Measurements from ENCODE around the gene SNX27.
"Not testable (repeated sequence)": the region's sequence is repeated elsewhere in the genome, so short reads cannot be mapped to it uniquely, and the experiment has no call there.

The SNX27 gene

DNA sequence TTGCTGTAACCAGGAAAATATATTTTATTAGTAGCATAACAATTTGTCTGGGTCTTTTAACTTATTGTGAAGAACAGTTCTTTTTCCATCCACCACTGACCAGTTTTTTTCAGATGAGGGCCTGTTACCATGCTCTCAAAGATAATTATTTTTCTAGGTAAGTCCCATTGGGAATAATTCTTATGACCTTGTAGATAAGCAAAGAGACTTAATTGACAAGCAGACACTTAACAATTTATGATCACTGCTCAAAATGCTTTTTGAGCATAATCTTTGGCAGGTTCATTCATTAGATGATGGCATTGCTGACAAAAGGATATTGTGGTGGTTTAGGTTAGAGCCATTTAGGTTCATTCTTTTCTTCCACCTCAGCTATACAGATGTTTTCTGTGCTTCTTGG, 6.6 kb downstream of the SNX27 start:
- TF ChIP-seq, protein P1, sequence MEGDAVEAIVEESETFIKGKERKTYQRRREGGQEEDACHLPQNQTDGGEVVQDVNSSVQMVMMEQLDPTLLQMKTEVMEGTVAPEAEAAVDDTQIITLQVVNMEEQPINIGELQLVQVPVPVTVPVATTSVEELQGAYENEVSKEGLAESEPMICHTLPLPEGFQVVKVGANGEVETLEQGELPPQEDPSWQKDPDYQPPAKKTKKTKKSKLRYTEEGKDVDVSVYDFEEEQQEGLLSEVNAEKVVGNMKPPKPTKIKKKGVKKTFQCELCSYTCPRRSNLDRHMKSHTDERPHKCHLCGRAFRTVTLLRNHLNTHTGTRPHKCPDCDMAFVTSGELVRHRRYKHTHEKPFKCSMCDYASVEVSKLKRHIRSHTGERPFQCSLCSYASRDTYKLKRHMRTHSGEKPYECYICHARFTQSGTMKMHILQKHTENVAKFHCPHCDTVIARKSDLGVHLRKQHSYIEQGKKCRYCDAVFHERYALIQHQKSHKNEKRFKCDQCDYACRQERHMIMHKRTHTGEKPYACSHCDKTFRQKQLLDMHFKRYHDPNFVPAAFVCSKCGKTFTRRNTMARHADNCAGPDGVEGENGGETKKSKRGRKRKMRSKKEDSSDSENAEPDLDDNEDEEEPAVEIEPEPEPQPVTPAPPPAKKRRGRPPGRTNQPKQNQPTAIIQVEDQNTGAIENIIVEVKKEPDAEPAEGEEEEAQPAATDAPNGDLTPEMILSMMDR (IDR thresholded peaks at IDR 0.05; ENCODE audit: control extremely low read depth, extremely low read depth, low read depth, missing control alignments): no peak
- CTCF ChIA-PET: no interaction called here
- DNase-seq (ENCODE audit: extremely low spot score): no peak
- POLR2A ChIA-PET: no interaction called here

DNA sequence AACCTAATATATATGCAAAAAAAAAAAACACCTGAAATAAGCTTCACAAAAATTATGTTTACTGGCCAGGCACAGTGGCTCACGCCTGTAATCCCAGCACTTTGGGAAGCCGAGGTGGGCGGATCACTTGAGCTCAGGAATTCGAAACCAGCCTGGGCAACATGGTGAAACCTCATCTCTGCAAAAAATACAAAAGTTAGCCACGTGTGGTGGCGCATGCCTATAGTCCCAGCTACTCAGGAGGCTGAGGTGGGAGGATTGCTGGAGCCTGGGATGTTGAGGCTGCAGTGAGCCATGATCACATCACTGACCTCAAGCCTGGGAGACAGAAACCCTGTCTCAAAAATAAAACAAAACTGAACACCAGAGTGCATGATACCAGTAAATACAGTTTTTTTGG, 7.1 kb downstream of the SNX27 start:
- CTCF ChIA-PET: interaction anchor here (1.7 to 2.2 kb wide), 2 partner anchors 15 to 25 kb away, joined by 6 to 8 read pairs; no protein-coding TSS in a partner anchor
- DNase-seq (ENCODE audit: extremely low spot score); POLR2A ChIA-PET: not testable (repeated sequence)

DNA sequence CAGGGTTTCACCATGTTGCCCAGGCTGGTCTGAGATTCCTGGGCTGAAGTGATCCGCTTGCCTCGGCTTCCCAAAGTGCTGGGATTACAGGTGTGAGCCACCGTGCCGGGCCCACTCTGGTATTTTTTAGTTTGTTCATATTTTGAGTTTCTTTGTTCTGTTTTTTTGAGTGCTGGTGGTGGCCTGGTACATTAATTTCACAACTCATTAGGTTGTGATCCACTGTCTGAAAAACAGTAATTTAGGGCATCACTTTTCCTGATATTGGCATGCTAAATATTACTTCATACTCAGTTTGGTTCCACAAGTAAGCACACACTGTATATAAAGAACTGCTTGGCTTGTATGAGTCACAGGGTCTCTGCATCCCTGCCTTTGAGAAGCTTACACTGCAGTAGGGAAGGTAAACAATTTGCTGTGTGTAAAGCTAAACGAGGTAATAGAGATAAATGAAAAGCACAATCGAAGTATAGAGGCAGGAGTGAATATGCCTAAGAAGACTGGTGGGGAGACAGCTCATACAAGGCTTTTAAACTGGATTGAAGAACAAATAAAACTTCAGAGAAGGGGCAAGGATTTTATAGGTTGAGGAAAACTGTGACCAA, 7.7 kb downstream of the SNX27 start:
- POLR2A ChIA-PET: no interaction called here
- no peak for DNase-seq (ENCODE audit: extremely low spot score)
- CTCF ChIA-PET: interaction anchor here (0.8 to 2.2 kb wide), 8 partner anchors 9 to 217 kb away, joined by 3 to 11 read pairs (median 4); no protein-coding TSS in a partner anchor
- TF ChIP-seq, protein P1 (IDR thresholded peaks at IDR 0.05; ENCODE audit: control extremely low read depth, extremely low read depth, low read depth, missing control alignments): no peak

DNA sequence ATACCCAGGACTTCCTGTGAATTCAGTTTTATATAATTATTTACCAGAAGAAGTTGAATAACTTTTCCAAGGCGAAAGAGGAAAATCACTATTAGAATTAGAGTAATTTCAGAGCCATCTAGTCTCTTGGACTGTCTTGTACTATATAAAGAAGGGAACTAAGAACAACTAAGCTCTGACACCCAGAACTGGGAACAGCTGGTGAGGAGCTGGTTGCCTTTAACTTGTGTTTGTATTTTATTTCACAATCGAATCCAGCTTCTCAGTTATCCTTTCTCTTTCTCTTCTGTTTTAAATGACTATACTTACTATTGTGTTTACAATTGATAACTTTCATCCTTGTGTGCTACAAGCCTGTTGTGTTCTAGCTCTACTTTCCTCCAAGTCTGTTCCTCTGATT, 8.4 kb downstream of the SNX27 start:
- ChIA-PET POLR2A (no interaction called here), CTCF (interaction anchor here (0.7 to 2.2 kb wide), 10 partner anchors 9 to 216 kb away, joined by 3 to 11 read pairs (median 4); no protein-coding TSS in a partner anchor)
- DNase-seq (ENCODE audit: extremely low spot score): no peak
- TF ChIP-seq, protein P1 (IDR thresholded peaks at IDR 0.05; ENCODE audit: control extremely low read depth, extremely low read depth, low read depth, missing control alignments): no peak

DNA sequence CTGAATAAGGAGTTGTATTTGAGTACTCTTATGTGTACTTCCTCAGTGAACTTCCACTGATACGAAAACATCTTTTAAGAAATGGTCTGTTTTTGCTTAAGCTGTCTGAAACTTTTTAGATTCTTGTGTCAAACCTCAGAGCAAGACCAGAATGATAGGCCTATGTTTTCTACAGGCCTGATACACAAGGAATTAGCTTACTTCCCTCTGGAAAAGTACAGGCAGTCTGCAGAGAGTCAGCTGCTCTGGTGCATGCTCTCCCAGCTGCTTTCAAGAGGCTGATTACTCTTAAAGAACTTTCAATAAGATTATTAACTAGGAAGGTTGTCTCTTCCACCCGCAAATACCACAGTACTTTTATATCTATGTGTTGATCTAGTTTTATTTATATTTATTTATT, 9.5 kb downstream of the SNX27 start:
- POLR2A ChIA-PET: no interaction called here
- CTCF ChIA-PET: interaction anchor here (1.3 to 2.2 kb wide), 3 partner anchors 10 to 215 kb away, joined by 3 to 11 read pairs (median 3); no protein-coding TSS in a partner anchor
- TF ChIP-seq, protein P1 (IDR thresholded peaks at IDR 0.05; ENCODE audit: control extremely low read depth, extremely low read depth, low read depth, missing control alignments): no peak
- no peak for DNase-seq (ENCODE audit: extremely low spot score)

DNA sequence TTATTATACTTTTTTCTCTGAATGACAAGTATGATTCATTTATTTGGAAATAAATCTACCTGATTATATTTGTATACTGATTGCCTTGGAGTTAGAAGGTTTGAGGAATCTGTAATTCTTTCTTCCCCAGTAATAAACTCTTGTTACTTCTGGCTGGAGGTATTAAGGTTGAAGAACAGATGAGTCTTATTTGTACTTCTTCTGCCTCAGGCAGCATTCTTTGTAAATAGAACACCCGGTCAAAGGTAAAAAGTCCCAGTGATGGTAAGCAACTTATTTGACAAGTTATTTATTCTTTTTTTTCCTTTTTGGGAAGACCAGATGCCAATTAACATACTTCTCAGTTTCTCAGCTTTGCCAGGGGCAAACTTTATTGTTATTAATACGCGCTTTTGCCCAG, 12.9 kb downstream of the SNX27 start:
- ChIA-PET CTCF (interaction anchor here (1.3 kb wide), 1 partner anchor 9 kb away, joined by 4 read pairs; no protein-coding TSS in a partner anchor), POLR2A (no interaction called here)
- DNase-seq (ENCODE audit: extremely low spot score): no peak
- TF ChIP-seq, protein P1 (IDR thresholded peaks at IDR 0.05; ENCODE audit: control extremely low read depth, extremely low read depth, low read depth, missing control alignments): no peak

DNA sequence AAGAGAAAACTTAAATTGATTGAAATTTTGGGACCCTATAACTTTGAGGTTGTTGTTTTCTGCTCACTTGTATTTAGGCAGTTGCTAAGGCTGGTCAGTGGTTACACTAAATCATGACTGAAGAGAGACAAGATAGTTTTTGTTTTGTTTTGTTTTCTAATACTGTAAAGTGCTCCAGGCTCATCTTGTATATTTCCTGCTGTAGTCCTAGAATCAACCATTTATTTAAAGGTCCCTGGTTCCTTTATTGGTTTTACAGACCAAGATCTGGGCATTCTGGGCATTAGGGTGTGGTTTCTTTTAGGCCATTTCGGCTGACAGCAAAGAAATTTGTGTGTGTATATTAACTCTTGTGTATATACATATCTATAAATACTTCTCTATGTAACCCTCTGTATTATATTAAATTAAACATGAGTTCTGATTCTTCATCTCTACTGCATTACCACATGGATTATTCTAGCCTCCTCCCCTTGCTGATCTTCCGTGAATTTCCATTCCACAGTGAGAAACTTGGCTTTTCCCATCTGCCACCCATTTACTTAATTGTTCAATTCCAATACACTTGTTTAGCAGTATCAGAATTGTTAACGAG, 15.0 kb downstream of the SNX27 start:
- POLR2A ChIA-PET: no interaction called here

More for the DNA sequence above, 15.0 kb downstream of the SNX27 start:
- CTCF ChIA-PET: no interaction called here
- no peak for DNase-seq (ENCODE audit: extremely low spot score)
- TF ChIP-seq, protein P1 (IDR thresholded peaks at IDR 0.05; ENCODE audit: control extremely low read depth, extremely low read depth, low read depth, missing control alignments): no peak

All from GM10248 (cell line).